ENCODE results near the gene ABLIM3.

The ABLIM3 gene

GRCh38 chr5:149304195-149305078 is 163.1 kb downstream of the ABLIM3 start:
- DNase-seq (ENCODE audit: low read depth in 2 of 2): no peak

GRCh38 chr5:149309354-149309753 is 168.1 kb downstream of the ABLIM3 start:
- DNase-seq (ENCODE audit: low read depth in 2 of 2): no peak

All from stimulated activated CD8-positive, alpha-beta memory T cell treated with anti-CD3 and anti-CD28 coated beads, Interleukin-7, amount 100 ng/mL, for 4 hours (primary cell).